ENCODE results near the gene JPH2.

JPH2 gene

DNA sequence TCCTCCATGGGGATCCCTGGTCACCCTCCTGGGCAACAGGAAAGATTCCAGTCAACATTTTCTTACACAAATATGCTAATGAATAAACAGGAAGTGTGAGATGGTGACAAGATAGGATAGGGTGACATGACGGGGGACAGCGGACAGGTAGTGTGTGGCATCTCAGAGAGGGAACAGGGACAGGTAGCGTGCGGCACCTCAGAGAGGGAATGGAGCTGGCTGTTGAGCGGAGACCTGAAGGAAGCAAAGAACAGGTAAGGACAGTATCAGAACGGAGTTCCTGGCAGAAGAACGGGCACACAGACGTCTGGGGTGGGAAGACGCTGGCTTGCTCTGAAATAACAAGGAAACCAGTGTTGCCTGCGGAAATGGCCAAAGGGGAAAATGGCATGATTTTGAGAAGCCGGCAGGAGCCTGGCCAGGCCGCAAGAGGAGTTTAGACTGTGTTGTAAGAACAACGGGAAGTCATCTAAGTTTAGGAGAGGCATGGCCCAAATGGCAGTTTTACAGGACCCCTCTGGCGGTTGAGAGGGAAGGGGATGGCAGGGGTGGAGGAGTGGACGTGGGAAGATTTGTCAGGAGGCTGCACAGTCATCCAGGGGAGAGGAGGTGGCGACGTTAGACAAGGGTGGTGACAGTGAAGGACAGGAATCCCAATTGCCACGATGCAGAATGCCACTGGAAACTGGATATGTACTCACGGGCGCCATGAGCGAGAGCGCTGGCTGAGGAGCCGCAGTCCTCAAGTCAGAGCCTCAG, 111.6 kb downstream of the JPH2 start:
- no peak for DNase-seq (ENCODE audit: low read depth)

DNA sequence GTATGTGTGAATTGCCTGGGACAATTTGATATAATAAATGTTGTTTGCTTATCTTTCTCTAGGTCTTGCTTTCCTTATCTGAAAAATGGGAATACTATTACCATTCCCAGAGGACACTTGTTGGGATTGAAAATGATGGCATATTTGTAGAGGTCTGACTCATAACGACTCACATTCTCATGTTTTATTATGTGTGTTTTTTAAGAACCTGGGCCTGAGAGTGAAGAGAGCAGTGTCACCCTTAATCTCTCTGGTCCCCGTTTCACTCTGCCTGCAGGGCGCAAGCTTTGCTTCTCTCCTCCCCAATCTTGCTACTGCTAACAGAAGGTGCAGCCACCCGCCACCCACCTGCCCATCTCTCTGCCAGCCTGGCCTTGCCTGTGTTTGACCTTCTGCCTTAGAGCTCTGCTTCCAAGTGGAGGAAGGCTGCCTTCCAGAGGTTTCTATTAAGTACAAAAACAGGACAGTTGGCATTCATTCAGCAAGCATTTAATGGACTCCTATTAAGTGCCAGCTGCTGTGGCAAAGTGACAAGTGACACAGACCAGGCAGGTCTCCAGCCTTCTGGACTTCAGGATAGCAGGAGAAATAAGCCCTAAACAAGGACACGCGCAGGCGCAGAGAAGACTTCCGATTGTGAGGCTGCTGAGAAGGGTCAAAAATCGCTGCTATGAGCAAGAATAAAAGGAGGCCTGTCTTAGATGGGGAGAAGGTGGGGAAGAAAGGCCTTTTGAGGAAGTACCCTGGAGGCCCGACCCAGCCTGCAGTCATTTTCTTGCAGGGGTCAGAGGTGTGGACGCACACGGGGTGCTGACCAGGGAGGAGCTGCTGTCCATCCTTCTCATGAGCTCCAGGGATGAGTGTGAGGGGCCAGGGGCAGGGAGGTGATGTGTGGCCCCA, 112.5 kb downstream of the JPH2 start:
- DNase-seq (ENCODE audit: low read depth): no peak

DNA sequence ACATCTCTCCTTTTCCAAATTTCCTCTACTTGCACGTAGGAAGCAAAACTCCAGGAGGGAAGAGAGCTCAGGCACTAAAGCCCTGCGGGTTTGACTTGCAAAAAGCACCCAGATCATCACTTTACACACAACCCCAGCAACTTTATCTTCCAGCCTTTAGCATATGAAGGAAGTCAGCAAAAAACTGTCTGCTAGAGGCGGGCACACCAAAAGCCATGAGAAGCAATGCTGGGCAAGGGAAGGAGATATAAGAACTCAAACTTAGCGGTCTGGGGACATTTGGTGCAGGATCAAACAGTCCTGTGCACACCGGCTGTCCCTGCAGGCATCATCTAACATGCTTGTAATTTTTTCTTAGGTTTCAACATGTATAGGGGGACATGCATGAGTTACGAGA, 113.3 kb downstream of the JPH2 start:
- no peak for DNase-seq (ENCODE audit: low read depth)

DNA sequence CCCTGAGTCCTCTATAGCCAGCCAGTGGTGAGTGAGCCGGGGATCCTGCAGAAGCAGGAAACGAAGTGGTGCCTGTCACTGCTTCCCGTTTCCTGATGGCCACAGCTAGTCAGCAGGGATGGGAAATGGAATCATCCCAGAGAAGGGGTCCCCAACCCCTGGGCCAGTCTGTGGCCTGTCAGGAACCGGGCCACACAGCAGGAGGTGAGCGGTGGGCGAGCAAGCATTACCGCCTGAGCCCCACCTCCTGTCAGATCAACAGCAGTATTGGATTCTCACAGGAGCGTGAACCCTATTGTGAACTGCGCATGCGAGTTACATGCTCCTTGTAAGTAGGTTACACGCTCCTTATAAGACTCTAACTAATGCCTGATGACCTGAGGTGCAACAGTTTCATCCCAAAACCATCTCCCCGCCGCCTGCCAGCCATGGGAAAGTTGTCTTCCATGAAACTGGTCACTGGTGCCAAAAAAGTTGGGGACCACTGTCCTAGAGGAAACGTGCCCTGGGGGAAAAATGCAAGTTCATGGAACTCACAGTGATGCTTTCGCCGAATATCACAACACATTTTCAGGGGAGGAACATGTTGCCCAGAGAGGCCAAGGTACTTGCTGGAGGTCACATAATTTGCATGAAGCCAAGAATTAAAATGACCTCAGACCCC, 113.8 kb downstream of the JPH2 start:
- no peak for DNase-seq (ENCODE audit: low read depth)

DNA sequence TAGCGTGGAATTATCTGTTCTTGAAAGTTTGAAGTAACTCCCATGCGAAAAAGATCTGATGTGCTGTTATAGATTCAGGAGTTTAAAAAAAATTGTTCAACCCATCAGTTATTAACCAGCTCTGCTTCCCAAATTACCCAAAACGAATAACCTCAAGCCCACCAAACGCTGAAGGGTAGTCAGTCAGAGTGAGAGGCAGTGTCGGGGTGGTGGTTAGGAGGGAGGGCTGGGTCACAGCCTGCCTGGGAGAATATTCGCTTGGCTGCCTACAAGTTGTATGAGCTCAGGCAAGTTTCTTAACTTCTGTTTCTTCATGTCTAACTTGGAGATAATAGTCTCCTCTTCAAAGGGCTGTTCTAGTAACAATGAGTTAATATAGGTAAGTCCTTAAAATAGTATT, 114.6 kb downstream of the JPH2 start:
- no peak for DNase-seq (ENCODE audit: low read depth)

DNA sequence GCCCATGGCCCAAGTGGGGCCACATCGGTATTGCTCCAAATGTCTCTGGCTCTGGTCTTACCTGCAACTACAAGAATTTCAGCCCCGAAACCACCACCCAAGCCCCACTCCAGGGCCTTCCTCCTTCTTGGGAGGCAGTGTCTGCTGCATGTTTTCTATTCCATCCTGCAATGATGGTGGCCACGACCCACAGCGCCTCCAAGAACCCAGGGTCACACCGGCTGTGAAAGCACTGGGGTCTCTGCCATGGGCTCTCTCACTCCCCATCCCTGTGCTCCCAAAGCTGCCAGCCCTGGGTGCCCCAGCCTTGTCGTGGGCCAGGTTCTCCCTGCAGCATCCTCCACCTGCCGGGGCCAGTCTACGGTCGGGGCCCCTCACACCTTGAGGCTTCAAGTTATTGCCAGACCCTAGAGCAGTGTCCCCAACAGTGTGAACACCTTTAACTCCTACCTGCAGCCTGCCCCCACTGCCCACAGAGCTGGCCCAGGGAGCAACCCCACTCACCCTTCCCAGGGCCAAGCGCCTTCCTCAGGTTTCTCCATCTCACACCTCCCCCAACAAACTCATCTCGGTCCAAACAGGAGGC, 115.4 kb downstream of the JPH2 start:
- no peak for DNase-seq (ENCODE audit: low read depth)

DNA sequence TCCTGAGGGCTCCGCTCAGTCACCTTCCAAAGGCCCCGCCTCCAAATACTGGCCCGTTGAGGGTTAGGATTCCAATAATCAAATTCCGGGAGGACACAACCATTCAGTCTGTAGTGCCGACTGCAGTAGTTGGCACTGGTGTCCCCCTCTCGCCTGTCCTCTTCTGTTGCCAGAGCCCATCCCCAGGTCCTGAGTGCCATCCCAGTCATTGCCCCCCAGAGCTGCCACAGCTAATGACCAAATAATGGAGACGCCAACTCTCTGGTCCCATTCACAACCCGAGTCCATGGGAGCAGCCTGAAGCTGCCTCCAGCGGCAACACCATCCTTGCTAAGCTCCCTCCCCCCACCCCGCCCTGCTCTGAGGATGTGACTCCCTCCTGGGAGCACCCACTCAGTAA, 115.9 kb downstream of the JPH2 start:
- no peak for DNase-seq (ENCODE audit: low read depth)

DNA sequence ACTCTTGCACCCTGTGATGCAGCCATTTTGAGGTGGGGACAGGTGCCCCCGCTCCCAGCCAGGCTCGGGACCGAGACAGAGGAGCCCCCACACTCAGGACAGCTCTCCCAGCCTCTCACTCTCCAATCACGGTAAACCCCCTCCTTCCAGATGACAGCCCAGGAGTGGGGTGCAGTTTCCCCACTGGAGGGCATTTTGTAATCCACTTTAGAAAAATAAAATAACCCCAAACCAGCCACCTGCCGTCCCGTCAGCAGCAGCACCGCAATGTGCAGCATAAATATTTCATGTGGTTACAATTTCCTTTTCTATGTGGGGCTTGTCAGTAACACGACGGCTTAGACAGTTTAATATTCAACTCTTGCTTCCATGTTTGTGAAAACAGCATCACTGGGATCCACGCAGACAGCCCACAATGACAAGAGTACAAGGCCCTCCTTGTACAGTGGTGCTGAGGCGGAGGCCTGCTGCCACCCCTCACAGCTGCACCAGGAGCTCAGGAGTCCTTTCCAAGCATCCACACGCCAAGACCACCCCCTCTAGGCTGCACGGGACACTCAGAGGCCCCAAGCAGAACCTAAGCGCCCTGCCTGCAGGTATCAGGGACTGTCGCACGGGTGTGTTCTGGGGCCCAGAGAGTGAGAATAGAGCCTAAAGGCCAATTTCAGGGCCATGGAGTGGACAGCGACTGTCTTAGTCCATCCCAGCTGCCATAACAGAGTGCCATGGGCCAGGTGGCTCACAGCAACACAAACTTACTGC, 116.7 kb downstream of the JPH2 start:
- no peak for DNase-seq (ENCODE audit: low read depth)

DNA sequence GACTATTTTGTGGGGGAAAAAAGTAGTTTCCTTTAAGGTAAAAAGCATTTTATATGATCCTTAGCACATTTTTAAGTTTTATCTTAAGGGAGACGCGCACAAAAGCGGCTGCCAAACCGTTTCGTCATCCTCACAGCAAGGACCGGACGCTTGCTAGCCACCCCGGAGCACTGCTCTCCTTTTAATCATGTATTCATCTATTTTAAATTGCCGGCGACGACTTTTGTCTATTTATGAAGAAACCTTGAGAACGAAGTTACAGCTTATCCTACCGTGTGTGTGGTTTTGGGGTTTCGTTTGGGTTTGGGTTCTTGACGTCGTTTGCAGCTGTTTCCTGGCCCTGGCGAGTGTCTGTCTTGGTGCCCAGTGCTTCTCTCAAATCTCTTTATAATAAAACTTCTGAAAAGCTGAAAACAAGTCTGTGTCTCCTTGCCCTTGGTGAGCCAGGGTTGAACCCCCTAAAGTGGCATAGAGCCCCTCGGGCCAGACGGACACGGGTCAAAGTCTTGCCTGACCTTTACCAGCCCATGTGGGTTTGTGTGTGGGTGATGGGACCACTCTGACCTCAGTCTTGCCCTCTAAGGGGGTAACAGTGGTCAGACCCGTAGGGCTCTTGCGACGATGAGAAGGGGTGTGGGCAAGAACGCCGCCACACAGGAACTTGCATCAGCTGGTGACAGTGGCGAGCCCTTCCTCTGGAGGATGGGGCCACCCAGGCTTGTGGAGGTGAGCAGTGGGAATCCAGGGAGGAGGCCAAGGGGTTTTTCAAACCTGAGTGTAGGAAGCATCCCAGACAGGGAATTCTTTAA, 117.6 kb downstream of the JPH2 start:
- DNase-seq (ENCODE audit: low read depth): no peak

DNA sequence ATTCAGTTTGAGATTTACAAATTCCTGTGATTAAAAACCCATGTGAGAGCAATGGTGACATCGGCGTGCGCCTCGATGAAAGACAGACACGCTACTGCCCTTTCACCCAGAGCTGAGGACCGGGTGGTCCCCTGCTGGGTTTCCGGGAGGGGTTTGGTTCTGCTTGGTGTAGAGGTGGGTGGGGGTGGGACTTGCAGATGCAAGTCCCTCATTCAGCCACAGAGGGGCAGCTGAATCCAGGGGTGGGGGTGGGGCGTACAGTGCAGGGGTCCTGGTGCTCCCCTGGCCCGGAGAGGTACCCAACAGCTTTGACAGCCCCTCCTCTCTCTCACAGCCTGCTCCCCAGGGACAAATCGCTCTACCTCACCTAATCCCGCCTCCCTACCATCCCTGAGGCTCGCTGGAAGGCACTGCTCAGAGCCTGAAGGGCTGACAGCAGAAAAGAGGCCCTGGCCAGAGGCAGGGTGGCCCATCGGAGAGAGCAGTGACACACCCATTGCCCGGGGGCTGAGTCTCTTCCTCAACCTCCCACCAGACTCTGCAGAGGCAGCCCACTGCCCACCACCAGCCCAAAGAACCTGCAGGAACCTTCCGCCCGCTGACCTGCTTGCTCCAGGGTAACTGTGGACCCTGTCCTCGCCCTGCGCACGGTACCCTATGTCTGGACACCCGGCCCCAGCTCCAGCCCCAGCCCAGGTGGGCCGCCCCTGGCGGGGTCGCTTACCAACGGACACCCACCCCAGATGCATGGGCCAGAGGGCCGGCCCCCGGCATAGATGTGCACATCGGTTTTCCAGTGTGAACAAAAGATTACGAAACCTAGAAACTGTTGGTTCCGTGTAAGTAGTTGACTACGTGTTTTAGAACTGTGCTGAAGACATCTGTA, 118.4 kb downstream of the JPH2 start:
- DNase-seq (ENCODE audit: low read depth): no peak

DNA sequence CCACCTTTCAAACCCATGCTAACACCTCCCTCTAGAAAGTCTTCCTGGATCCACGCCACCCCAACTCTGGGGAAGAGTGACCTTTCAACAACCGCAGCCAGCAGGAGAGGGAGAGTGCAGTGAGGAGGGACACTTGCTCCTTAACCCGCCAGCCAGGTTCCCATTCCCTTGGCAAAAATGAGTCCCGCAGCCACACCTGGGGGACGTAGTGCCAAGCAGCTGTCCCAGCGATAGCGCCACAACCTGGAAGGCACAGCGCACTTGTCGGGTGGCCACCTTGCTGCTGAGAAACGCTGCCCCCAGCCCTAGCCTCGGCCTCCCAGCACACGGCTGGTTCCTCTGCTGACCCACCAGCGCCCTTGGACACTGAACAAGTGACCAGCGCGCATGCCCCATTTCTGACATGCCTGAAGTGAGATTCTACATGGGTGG, 119.3 kb downstream of the JPH2 start:
- DNase-seq (ENCODE audit: low read depth): no peak

DNA sequence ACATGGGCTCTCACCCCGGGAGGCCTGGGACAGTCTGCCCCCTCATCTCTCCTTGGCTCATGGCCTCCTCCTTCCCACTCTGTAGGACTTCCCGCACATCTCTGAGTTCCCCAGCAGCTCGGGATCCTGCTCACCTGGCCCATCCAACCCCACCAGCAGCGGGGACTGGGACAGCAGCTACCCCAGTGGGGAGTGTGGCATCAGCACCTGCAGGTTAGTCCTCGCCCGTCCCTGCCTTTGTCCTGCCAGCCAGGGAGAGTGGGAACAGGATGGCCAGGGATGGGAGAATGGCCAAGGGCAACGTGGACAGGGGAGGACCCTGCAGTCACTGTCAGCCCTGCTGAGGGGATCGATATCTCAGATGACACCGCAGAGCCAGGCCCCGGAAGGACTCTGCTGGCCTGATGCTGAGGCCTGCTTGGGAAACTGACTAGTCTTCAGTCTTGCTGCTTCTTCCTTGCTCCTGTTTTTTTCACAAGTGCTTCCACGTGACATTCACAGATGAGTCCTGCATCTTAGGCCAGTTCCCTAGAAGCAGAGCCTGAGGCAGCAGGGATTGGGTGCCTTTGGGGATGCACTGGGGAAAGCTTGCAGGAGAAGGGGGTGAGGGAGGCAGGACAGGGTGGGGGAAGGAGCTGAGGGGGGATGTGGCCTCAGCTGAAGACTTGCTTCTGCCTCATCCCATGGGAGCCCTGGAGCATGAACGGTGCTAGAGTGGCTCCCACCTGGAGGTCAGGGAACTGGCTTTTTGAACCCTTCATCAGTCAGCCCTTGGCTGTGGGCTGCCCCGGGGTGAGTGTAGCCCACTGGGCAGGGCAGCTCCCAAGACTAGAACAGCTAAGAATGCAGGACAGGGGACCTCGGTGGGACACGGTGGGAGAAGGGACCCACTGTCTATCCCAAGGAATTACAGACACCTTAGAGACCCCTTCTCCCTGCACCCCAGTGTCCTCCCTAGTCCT, 120.1 kb downstream of the JPH2 start:
- DNase-seq (ENCODE audit: low read depth): no peak

DNA sequence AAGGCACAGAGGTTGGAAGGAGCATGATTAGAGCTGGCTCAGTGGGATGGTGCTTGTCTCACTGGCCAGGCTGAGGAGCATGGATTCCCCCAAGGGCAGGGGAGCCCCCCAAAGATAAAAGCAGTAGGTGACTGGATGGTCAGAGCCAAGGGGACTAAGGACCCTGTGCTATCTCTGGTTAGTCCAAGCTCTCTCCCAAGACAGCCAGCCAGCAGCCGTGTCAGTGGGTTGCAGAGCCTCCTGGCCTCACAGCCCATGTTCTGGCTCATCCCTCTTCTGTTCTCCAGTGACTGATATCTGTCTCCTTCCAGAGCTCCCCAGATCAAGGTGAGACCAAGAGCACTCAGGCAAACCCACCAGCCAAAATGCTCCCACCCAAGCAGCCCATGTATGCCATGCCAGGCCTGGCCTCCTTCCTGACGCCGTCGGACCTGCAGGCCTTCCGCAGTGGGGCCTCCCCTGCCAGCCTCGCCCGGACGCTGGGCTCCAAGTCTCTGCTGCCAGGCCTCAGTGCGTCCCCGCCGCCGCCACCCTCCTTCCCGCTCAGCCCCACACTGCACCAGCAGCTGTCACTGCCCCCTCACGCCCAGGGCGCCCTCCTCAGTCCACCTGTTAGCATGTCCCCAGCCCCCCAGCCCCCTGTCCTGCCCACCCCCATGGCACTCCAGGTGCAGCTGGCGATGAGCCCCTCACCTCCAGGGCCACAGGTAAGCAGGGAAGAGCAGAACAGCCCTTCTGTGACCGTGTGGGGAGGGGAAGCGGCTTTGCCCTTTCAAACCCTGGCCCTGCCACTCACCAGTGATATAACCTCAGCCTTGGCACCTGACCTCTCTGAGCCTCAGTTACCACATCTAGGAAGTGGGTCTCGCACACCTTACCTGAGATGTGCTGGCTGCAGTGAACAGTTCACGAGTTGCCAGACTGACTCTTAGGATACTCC, 121.3 kb downstream of the JPH2 start:
- no peak for DNase-seq (ENCODE audit: low read depth)

DNA sequence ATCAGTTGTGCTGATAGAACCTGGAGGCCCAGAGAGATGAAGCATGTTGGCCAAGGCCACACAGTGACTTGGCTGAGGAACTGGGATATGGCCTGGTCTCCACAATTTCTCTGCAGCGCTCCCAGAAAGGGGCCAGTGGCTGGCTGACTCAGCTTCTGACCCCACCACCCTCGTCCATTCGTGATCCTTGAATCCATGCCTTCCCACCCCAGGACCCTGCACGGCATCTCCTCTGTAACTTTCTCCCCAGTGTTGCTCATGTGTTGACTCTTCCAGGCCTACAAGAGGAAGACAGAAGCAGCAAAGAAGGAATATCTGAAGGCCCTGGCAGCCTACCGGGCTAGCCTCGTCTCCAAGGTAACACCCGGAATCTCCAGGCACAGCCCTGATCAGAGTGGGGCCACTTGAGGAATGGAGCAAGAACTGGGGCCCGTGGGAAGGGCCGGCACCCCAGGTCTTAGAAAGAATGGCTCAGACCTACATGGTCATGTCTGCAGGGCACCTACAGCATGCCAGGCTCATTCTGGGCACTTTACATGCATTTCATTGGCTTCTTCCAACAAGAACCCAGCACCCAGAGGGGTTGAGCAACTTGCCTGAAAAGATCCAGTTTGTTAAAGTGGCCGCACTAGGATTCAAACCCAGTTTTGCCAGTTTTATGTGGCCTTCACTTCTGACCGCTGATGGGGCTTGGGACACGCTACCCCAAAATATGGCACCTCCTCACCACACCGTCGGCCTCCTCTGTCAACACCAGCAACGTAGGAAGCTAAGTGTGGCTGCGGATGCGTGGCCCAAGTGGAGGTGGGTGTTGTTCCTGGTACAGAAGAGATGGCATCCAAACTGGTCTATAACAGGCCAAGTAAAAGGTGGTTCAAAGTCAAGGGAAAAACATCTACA, 122.2 kb downstream of the JPH2 start:
- no peak for DNase-seq (ENCODE audit: low read depth)
